MM.1S (cell line): ENCODE data around the gene ZNHIT2.

ENCODE experiments used
- CTCF ChIP-seq: fragments of 300-600 bp; sonication (generic); IDR thresholded peaks from 2 replicates; pipeline ENCODE4 v1.5.1; 2016; ENCODE audit warnings: antibody characterized with exemption, low read length, mixed read lengths
- EZH2 ChIP-seq: fragments of 300-600 bp; sonication (generic); optimal IDR thresholded peaks from 2 replicates; pipeline ENCODE3; 2017; ENCODE audit warnings: low read depth, mild to moderate bottlenecking, antibody characterized with exemption, low read length, mixed read lengths

- TF ChIP-seq EZH2 (no peak), CTCF (no peak)
These were observed 16.9 kb upstream of the ZNHIT2 start, which contains the start of gene SYVN1 for GRCh38 chr11:65134240-65134951.
